HepG2 (cell line): ENCODE data around the gene HAUS1. TPM values are rescaled to one million over a fixed set of nuclear protein-coding genes. Genes with fewer than 3 reads are reported as not detected.
A peak's percentile ranks its signal among the peaks of the same experiment; 100 is the strongest.

Experiments used
- AGO2 ChIP-seq: fragments of 200-400 bp; formaldehyde crosslinking; optimal IDR thresholded peaks from 2 replicates; pipeline ENCODE3; 2017; ENCODE audit warnings: mild to moderate bottlenecking, low read depth, low read length, moderate library complexity
- CENPT ChIP-seq: sonication (generic); formaldehyde crosslinking; IDR thresholded peaks from 2 replicates; pipeline ENCODE4 v1.8.0; 2022; ENCODE audit warnings: low read depth, mild to moderate bottlenecking, moderate library complexity, missing genetic modification reagents
- HDAC1 ChIP-seq: sonication (generic); formaldehyde crosslinking; IDR thresholded peaks from 2 replicates; pipeline ENCODE4 v1.5.1; 2020; ENCODE audit warnings: mild to moderate bottlenecking, missing genetic modification reagents
- HIVEP1 ChIP-seq: sonication (generic); formaldehyde crosslinking; IDR thresholded peaks from 2 replicates; pipeline ENCODE4 v1.4.0; 2020; ENCODE audit warnings: mild to moderate bottlenecking, missing genetic modification reagents
- HNRNPLL ChIP-seq: fragments of 200-400 bp; formaldehyde crosslinking; IDR thresholded peaks from 2 replicates; pipeline ENCODE4 v1.6.1; 2017; ENCODE audit warnings: mild to moderate bottlenecking, low read depth, low read length; ENCODE audit not compliant: poor library complexity, severe bottlenecking
- JUNB ChIP-seq: sonication (generic); formaldehyde crosslinking; IDR thresholded peaks from 2 replicates; pipeline ENCODE4 v1.8.0; 2022; ENCODE audit warnings: missing genetic modification reagents, mild to moderate bottlenecking, borderline replicate concordance
- MXD4 ChIP-seq: IDR thresholded peaks from 2 replicates; pipeline ENCODE4 v1.6.1; 2016; ENCODE audit warnings: mild to moderate bottlenecking, missing biosample characterization, missing genetic modification reagents
- NFRKB ChIP-seq: fragments of 450-650 bp; IDR thresholded peaks from 2 replicates; pipeline ENCODE4 v1.6.1; 2017
- REXO4 ChIP-seq: sonication (generic); formaldehyde crosslinking; IDR thresholded peaks from 2 replicates; pipeline ENCODE4 v1.8.0; 2022; ENCODE audit warnings: missing genetic modification reagents, mild to moderate bottlenecking, borderline replicate concordance
- RNF2 ChIP-seq: fragments of 450-650 bp; conservative IDR thresholded peaks from 2 replicates; pipeline ENCODE4 v1.6.1; 2016; ENCODE audit warnings: low read depth
- TCF12 ChIP-seq, 2 experiments: fragments of 450-650 bp in 1 of 2; sonication (generic) in 1 of 2; formaldehyde crosslinking in 1 of 2; IDR thresholded peaks; 2 replicates each; pipeline versions ENCODE4 v1.6.1 to v1.8.0; 2017 to 2022; ENCODE audit warnings: antibody characterized with exemption in 1 of 2, mild to moderate bottlenecking in 1 of 2, missing genetic modification reagents in 1 of 2, moderate library complexity in 1 of 2
- TOPORS ChIP-seq: sonication (generic); formaldehyde crosslinking; IDR thresholded peaks from 2 replicates; pipeline ENCODE4 v1.8.0; 2023; ENCODE audit warnings: mild to moderate bottlenecking, missing genetic modification reagents
- ZFAT ChIP-seq: sonication (generic); formaldehyde crosslinking; conservative IDR thresholded peaks from 2 replicates; pipeline ENCODE4 v1.8.1; 2023; ENCODE audit warnings: missing genetic modification reagents, inconsistent platforms
- ZFP36 ChIP-seq: fragments of 150-350 bp; IDR thresholded peaks from 2 replicates; pipeline ENCODE4 v1.6.1; 2018; ENCODE audit warnings: borderline replicate concordance, low read length, low read depth; ENCODE audit not compliant: partially characterized antibody
- ZNF225 ChIP-seq: sonication (generic); formaldehyde crosslinking; IDR thresholded peaks from 2 replicates; pipeline ENCODE4 v1.4.0; 2020; ENCODE audit warnings: mild to moderate bottlenecking, missing genetic modification reagents
- ZNF431 ChIP-seq: sonication (generic); formaldehyde crosslinking; IDR thresholded peaks from 2 replicates; pipeline ENCODE4 v1.9.0; 2022; ENCODE audit warnings: missing genetic modification reagents, low read depth, mild to moderate bottlenecking, borderline replicate concordance
- ZSCAN25 ChIP-seq: sonication (generic); formaldehyde crosslinking; IDR thresholded peaks from 2 replicates; pipeline ENCODE4 v1.8.0; 2022; ENCODE audit warnings: mild to moderate bottlenecking, missing genetic modification reagents
- polyA plus RNA-seq, 8 experiments: library from polyadenylated mRNA; depleted of rRNA in 3 of 8; stranded (reverse) in 7 of 8; unstranded in 1 of 8; fragments of >200 nt; fragmentation: Illumina TruSeq in 4 of 8; extraction: Trizol in 4 of 8; gene quantifications; 2 replicates each; pipeline versions ENCODE4 v1.2.1 to v1.2.3, GENCODE V29; 2011 to 2016; ENCODE audit warnings: low read depth in 4 of 8, missing spikeins in 1 of 8, mixed read lengths in 1 of 8; ENCODE audit not compliant: insufficient read depth in 1 of 8
- total RNA-seq, 5 experiments: library from RNA; depleted of rRNA; stranded (reverse); fragments of >200 nt; fragmentation: Illumina TruSeq; extraction: Trizol; gene quantifications; 2 replicates each; pipeline ENCODE4 v1.2.3, GENCODE V29; 2016; ENCODE audit warnings: low read depth in 1 of 5
- TF ChIP-seq, protein P1 (sequence below): sonication (generic); formaldehyde crosslinking; IDR thresholded peaks from 2 replicates; pipeline ENCODE4 v1.8.0; 2023; ENCODE audit warnings: mild to moderate bottlenecking, missing genetic modification reagents
- TF ChIP-seq, protein P2 (sequence below): sonication (generic); formaldehyde crosslinking; IDR thresholded peaks from 2 replicates; pipeline ENCODE4 v1.8.0; 2022; ENCODE audit warnings: missing genetic modification reagents, mild to moderate bottlenecking, borderline replicate concordance
- TF ChIP-seq, protein P3 (sequence below): sonication (generic); IDR thresholded peaks from 2 replicates; pipeline ENCODE4 v1.6.1; 2016; ENCODE audit warnings: low read depth, borderline replicate concordance
- TF ChIP-seq, protein P4 (sequence below): IDR thresholded peaks from 2 replicates; pipeline ENCODE4 v1.4.0; 2020; ENCODE audit warnings: mild to moderate bottlenecking, missing genetic modification reagents
- TF ChIP-seq, protein P5 (sequence below): sonication (generic); formaldehyde crosslinking; IDR thresholded peaks from 2 replicates; pipeline ENCODE4 v1.8.1; 2023; ENCODE audit warnings: missing genetic modification reagents, mild to moderate bottlenecking, borderline replicate concordance

HAUS1 gene
- total and polyA plus RNA-seq, 2 of the 13 experiments (the other 11 are each of a cell fraction or from before 2014, with no cell fraction given), result 20.6 to 59.2 TPM

DNA sequence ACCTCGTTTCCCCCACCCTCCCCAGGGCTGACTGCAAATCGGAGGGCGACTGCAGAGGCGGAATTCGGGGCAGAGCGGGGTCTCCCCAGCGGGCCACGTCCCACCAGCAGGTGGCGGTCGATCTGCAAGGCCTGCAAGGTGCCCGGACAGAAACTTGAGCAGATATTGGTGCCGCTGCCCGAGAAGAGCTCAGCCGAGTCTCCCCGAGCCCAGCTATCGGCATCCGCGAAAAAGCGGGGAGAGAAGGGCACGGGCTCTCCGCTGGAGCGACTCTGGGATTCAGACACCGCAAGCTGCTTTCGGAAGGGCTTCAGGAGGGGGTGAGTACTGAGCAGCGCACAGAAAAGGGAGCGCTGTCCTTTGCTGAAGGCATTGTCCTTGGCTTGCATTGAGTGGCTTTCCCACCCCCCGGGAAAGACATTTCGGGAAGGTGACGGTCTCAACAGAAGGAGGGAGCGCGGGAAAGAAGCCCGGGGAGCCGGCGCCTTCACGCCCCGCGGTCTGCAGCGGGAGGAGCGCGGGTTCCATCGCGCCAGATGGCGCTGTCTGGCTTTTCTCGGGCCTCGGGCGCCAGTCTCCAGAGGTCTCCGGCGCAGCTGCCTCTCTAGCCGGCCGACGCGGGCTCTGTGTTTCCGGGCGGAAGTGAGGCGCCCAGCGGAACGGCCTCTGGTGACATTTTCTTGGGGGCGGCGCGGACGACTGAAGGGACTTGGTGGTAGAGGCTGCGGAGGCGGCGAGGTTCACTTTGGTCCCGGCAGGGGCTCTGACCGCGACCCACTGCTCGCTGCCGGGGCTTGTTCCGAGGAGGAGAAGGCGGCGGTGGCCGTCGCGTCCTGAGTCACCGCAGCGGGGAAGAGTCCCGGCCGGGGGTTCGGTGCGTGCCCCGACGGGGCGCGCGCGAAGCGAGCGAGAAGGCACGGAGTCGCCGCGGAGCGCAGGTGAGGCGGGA is 69.5 kb downstream of the HAUS1 start (continued):
- TF ChIP-seq TCF12 (IDR thresholded peaks at IDR 0.05), result no peak
- TF ChIP-seq TCF12 (CRISPR knock-in tag; IDR thresholded peaks at IDR 0.05), result no peak
- TF ChIP-seq REXO4 (CRISPR knock-in tag), result no peak
- peak; percentile 85 for TF ChIP-seq ZSCAN25 (CRISPR knock-in tag)
- TF ChIP-seq HNRNPLL, result peak; percentile 47
- TF ChIP-seq, protein P1, sequence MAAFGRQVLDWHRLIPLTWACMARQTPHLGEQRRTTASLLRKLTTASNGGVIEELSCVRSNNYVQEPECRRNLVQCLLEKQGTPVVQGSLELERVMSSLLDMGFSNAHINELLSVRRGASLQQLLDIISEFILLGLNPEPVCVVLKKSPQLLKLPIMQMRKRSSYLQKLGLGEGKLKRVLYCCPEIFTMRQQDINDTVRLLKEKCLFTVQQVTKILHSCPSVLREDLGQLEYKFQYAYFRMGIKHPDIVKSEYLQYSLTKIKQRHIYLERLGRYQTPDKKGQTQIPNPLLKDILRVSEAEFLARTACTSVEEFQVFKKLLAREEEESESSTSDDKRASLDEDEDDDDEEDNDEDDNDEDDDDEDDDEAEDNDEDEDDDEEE (CRISPR knock-in tag), result no peak
- peak; percentile 67 for TF ChIP-seq MXD4 (CRISPR knock-in tag)
- TF ChIP-seq, protein P2, sequence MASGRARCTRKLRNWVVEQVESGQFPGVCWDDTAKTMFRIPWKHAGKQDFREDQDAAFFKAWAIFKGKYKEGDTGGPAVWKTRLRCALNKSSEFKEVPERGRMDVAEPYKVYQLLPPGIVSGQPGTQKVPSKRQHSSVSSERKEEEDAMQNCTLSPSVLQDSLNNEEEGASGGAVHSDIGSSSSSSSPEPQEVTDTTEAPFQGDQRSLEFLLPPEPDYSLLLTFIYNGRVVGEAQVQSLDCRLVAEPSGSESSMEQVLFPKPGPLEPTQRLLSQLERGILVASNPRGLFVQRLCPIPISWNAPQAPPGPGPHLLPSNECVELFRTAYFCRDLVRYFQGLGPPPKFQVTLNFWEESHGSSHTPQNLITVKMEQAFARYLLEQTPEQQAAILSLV, result no peak
- TF ChIP-seq ZFP36, result no peak
- TF ChIP-seq, protein P3, sequence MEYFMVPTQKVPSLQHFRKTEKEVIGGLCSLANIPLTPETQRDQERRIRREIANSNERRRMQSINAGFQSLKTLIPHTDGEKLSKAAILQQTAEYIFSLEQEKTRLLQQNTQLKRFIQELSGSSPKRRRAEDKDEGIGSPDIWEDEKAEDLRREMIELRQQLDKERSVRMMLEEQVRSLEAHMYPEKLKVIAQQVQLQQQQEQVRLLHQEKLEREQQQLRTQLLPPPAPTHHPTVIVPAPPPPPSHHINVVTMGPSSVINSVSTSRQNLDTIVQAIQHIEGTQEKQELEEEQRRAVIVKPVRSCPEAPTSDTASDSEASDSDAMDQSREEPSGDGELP, result peak; percentile 24; the same call in 1 of the 2 replicates
- TF ChIP-seq CENPT (CRISPR knock-in tag), result no peak
- TF ChIP-seq JUNB (CRISPR knock-in tag), result no peak
- TF ChIP-seq NFRKB, result no peak
- TF ChIP-seq HIVEP1, result no peak
- TF ChIP-seq TOPORS (CRISPR knock-in tag), result peak; percentile 71
- TF ChIP-seq, protein P4, sequence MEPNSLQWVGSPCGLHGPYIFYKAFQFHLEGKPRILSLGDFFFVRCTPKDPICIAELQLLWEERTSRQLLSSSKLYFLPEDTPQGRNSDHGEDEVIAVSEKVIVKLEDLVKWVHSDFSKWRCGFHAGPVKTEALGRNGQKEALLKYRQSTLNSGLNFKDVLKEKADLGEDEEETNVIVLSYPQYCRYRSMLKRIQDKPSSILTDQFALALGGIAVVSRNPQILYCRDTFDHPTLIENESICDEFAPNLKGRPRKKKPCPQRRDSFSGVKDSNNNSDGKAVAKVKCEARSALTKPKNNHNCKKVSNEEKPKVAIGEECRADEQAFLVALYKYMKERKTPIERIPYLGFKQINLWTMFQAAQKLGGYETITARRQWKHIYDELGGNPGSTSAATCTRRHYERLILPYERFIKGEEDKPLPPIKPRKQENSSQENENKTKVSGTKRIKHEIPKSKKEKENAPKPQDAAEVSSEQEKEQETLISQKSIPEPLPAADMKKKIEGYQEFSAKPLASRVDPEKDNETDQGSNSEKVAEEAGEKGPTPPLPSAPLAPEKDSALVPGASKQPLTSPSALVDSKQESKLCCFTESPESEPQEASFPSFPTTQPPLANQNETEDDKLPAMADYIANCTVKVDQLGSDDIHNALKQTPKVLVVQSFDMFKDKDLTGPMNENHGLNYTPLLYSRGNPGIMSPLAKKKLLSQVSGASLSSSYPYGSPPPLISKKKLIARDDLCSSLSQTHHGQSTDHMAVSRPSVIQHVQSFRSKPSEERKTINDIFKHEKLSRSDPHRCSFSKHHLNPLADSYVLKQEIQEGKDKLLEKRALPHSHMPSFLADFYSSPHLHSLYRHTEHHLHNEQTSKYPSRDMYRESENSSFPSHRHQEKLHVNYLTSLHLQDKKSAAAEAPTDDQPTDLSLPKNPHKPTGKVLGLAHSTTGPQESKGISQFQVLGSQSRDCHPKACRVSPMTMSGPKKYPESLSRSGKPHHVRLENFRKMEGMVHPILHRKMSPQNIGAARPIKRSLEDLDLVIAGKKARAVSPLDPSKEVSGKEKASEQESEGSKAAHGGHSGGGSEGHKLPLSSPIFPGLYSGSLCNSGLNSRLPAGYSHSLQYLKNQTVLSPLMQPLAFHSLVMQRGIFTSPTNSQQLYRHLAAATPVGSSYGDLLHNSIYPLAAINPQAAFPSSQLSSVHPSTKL (CRISPR knock-in tag), result peak; percentile 51
- no peak for TF ChIP-seq RNF2
- no peak for TF ChIP-seq ZNF225
- no peak for TF ChIP-seq ZFAT (CRISPR knock-in tag)
- TF ChIP-seq, protein P5, sequence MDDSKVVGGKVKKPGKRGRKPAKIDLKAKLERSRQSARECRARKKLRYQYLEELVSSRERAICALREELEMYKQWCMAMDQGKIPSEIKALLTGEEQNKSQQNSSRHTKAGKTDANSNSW (CRISPR knock-in tag), result no peak
- 0 out of 2 replicates have a peak, but pooled peaks have one; percentile 18 for TF ChIP-seq ZNF431 (CRISPR knock-in tag)
- peak; percentile 75 for TF ChIP-seq HDAC1 (CRISPR knock-in tag)
- peak; percentile 26 for TF ChIP-seq AGO2
